ENCODE data around the gene NPB. TPM values are rescaled to one million over a fixed set of nuclear protein-coding genes. Genes with fewer than 3 reads are reported as not detected.

The NPB gene
- 0.13 TPM in 1 of 2 replicates, not detected in the other for total RNA-seq

DNA sequence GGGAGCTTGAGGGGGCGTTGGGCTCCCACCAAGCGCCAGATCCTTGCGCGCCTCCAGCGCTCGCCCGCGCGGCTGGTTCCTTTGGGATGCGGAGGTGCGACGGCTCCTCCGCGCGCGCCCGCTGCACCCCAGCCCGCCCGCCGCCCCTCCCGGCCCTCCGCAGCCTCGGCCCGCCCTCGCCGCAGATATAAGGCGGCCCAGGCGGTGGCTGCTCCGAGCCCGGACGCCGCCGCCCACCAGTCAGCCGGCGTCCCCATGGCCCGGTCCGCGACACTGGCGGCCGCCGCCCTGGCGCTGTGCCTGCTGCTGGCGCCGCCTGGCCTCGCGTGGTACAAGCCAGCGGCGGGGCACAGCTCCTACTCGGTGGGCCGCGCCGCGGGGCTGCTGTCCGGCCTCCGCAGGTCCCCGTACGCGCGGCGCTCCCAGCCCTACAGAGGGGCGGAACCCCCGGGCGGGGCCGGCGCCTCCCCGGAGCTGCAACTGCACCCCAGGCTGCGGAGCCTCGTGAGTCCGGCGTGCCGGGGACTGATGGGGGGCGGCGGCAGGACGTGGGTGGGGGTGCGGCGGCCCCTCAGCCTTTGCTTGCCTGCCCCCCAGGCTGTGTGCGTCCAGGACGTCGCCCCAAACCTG lies at the start of gene NPB:
TSS of gene NPB (plus strand) at position 216 of the 630 bp plus-strand sequence. CDS start at position 256, 40 bp downstream.
- peak in 1 of 2 donors; percentile 38 for DNase-seq (ENCODE audit: low read depth in 2 of 2)

DNA sequence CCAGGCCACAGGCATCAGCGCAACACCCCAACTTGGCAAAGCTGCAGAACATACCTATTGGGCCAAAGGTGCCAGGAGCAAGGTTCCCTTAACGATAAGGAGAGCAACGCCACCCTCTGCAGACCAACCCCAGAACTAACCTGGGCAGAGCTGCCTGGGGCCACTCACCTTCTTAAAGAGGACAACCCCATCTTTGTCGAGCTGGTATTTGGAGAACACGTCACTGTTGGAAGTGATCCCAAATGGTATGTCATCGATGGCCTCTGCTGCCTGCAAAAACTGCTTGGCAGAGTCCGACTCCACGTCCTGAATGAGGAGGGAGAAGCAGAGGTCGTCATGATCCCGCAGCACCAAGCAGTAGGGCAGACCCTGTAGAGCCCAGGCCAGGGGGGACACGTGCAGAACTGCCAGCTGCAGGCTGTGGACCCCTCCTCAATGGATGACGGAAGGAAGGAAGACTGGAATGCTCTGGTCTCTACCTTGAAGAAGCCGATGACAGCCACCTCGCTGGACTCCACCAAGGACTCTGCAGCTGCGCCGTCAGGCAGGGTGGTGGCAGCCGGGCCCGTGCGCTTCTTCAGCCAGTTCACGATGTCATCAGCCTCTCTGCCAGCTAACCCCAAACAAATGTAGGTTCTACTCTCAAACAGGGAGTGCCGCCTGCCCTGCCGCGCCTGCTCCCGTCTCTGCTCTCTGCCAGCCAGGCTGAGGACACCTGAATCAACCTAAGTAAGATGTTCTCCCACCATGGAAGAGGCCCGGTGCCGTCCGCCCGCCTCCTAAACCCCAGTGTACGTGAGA lies 46.9 kb upstream of the NPB start:
- no peak for DNase-seq (ENCODE audit: low read depth in 2 of 2)

DNA sequence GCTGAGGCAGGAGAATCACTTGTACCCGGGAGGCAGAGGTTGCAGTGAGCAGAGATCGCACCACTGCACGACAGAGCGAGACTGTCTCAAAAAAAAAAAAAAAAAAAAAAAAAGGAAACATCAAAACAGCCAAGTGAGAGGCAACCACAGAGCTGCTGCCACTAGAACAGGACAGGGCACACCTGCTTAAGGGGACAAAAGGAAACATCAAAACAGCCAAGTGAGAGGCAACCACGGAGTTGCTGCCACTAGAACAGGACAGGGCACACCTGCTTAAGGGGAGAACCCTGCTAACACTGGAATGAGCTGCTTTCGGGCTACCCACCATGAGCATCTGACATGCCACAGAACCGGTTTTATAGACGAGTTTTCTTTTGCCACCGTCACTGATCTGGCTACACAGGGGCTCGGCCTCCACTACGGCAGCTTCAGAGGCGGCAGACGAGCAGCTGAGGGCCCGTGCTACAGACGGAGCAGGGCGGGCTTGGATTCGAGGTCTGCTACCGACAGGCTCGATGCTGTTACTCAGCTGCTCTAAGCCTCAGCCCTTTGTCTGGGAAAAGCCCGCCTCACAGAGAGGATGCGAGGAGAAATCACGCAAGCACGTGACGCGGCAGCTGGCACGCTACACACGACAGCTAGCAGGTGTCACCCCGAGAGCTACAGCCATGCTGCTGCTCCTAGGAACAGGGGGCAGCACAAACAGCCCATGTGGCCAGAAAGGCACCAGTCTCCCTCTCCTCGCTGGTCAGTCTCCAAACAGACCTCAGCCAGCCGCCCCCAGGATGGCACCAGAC lies 43.7 kb upstream of the NPB start:
- DNase-seq (ENCODE audit: low read depth in 2 of 2) = no peak

DNA sequence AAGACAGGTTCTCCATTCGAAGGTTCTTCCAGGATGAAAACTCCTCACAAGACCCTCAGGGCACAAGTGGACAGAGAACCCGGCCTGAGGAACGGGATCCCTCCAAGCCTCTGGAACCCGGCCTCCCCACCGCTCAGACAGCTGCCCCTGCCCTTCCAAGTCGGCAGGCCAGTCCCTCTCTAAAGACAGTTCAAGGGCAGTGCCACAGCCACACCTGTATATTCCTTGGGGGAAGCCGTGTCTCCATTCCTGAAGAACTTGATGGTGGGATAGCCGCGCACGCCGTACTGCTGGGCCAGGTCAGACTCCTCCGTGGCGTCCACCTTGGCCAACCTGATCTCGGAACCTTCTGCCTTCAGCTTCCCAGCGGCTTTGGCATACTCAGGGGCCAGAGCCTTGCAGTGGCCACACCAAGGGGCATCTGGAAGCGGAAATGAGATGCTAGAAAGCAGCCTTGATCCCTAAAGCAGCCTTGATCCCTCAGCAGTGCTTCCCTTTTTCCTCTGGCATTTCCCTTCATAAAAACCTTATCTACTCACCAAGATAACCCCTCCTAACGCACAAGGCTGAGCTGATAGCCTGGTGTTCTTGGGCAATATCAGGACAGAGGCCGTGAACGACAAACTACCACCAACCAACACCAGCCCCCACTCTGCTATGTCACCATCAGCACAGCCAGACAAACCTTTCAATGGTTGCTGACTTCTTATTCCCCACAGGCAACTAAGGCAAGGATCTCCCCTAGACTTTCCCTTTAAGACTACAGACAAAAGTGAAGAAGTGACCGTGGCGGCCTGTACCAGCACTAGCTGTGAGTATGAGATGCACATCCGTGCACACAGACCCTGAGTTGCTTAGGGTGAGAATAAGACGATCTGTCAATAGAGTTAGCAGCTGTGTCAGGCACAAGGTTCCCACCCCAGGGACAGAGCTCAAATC lies 42.8 kb upstream of the NPB start:
- DNase-seq (ENCODE audit: low read depth in 2 of 2) = peak in 1 of 2 donors; percentile 34

GRCh38 chr17:81859906-81860755 lies 41.9 kb upstream of the NPB start, which contains the start of gene P4HB:
TSS of gene P4HB (minus strand) at chr17:81860535. CDS start at chr17:81860471, 64 bp downstream.
- peak in 1 of 2 donors; percentile 41 for DNase-seq (ENCODE audit: low read depth in 2 of 2)

DNA sequence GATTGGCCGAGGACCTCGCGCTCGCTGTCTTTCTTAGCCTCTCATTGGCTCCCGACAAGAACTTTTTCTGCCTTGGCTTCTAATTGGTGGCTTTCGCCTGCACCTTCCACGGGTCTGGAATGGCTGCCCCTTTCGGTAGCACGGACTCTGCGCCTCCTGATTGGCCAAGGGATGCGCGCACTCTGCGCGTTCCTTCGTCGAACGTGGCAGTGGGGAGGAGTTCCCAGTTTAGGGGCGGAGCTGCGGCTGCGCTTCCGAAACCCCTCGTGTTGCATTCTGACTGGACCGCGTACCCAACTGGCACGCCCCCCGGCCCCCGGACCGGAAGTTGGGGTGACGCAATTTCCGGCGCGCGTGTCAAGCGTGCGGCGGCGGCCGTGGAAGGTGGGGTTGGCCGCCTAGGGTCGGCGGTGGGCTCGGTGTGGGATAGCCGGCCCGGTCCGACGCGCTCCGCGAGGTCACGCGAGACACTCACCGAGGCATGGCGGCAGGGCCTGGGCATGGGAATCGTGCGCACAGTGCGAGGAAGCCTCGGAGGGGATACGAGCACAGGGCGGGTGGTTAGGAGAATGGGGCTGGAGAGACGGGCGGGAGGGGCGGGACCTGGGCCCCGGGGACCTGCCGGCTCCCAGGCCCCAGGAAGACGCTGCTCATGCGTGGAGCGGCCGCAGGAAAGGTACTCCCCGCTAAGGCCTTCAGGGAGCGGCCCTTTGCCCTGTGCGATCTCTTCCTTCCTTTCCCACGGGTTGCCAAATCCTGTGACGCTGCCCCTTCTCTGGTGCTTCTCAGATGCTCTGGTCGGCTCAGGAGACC lies 41.1 kb upstream of the NPB start:
- DNase-seq (ENCODE audit: low read depth in 2 of 2) = peak; percentile 100

GRCh38 chr17:81863123-81863675 lies 38.8 kb upstream of the NPB start:
- peak in 1 of 2 donors; percentile 46 for DNase-seq (ENCODE audit: low read depth in 2 of 2)

DNA sequence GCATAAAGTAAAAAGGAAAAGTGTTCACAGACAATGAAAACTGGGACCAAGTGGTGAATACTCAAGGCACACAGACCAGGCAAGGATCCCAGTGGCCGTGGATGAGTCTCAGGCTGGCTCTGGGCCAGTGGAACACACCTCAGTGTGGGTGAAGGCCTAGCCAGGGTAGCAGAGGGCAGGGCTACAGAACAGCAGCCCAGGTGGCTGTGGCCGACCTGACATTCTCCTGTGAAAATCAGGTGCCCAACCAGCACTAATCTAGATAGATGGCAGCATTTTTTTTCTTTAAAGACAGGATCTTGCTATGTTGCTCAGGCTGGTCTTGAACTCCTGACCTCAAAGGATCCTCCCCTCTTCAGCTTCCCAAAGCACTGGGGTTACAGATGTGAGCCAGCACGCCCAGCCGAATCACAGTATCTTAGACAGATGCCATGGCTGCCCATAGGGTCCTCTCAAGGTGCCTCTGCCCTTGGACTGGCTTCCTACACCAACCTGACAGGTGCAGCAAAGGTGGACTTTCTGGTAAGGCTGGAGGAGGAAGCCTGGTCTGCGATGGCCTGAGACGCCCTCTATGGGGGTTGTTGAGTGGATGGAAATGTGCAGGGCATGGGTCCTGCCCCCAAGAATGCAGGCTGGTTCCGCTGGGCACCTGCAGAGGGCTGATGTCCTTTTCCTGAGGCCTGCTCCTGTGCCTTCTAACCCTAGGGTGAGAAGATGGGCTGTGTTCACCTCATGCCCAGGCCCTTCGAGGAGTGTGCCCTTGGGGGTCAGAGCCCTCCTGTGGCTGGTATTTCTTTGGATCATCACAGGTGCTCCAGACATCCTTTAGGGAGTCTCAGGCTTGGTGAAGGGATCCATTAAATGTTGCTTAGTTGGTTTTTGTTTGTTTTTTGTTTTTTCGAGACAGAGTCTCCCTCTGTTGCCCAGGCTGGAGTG lies 37.9 kb upstream of the NPB start:
- no peak for DNase-seq (ENCODE audit: low read depth in 2 of 2)

DNA sequence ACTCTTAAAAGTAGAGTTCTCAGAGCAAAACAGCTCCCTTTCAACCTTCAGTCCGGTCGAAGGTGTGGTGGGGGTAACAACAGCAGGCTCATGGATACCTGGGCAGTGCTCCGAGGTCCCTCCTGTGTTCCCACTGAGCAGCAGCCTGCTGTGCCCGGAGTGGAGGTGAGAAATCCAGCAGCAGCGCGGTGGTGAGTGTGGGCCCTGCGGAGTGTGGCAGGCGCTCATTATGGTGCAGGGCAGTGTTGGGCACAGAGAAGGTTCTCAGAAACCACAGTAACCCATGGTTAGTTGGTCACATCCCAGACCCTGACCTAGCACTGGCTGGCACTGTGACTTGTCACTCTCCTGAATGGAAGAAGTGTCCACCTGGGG lies 36.7 kb upstream of the NPB start:
- no peak for DNase-seq (ENCODE audit: low read depth in 2 of 2)

DNA sequence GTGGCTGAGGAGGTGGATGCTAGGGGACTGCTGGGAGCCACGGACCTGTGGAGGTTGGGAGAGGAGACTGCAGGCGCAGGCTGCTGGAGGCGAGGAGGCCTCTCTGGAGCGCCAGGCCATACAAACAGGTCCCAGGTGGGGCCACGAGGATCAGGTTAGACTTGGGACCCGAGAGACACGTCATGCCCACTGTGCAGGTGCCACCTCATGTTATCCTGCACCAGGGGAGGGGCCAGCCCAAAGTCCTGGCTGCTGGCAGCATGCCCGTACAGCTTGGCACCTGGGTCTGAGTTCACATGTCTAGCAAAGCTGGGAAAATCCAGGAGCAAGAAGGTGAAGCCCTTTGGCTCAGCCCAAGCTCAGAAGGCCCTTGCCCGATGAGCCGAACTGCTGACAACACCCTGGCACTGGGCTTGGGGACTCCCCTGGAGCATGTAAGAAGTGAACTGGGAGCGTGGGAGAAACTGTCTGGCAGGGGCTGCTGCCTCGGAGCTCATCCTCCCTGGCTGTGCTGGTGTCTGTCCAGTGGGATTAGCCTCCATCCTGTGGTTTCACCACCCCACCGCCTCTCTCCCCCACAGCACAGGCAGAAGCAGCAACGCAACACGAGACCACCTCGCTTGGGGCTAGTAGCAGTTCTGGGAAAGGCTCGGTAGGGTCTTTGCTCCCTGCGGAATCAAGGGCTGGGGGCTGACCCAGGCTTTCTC lies 36.2 kb upstream of the NPB start:
- DNase-seq (ENCODE audit: low read depth in 2 of 2) = peak in 1 of 2 donors; percentile 33

GRCh38 chr17:81866440-81867169 lies 35.4 kb upstream of the NPB start:
- no peak for DNase-seq (ENCODE audit: low read depth in 2 of 2)

DNA sequence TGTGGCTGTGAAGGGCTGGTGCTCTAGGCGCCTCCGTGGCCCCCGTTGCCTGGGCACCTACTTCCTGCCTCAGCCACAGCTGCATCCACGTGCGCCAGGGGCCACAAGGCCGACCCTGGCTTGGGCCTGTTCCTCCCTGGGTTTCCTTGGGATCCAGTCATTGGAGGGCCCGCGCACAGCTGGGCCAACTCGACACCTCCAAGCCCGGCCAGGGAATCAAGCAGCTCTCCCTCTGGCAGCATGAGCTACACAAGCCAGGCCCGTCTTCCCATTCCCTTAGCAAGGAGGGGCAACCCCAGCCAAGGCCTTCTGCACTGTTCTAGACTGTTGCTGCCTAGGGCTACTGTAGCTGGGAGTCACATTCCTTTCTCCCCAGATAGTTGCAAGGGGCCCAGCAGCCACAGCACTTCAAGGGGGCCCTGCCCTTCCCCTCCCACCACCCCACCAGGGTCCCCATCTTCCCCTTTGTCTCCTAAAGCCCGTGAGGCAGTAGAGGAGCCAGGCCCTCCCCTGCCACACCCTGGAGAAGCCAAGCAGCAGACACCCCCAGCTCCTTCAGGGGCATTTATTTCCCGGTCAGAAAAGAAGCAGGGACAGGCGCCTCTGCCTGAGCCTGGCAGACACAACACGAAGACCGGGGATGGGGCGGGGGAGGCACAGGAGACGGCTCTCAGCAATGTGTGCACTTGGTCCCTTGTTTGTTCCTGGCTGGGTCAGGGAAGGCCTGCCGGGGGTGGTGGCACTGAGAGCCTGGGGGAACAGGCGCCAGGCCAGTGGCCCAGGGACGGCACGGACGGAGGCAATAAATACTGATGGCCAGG lies 34.7 kb upstream of the NPB start:
- DNase-seq (ENCODE audit: low read depth in 2 of 2) = peak in 1 of 2 donors; percentile 27

DNA sequence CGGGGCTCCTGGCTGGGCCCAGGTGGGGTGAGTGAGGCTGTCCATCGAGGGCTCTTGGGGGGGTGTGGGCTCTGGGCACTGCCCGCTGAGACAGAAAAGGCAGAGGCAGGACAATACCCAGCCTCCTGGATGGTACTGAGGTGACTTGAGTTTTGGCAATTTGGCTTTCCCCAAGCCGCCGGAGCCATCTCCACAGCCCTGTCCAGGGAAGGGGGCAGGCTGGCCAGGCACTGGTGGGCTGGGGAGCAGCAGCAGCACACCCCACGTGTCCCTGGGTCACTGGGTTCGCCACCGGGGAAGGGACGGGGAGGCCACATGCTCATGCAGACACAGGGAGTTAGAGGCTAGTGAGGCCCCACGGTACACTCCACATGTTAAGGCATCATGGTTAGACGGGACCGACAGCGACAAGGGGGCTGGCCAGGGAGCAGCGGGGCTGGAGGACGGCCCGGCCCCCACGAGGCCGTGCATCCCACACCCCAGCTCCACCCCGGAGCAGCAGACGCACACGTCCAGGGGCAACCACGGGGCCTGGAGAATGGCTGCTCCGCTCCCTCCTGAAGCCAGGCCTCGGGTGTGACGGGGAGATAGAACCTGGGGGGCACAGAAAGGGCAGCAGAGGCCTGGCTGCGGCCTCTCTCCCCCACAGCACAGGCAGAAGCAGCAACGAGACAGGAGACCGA lies 33.9 kb upstream of the NPB start:
- DNase-seq (ENCODE audit: low read depth in 2 of 2) = no peak

DNA sequence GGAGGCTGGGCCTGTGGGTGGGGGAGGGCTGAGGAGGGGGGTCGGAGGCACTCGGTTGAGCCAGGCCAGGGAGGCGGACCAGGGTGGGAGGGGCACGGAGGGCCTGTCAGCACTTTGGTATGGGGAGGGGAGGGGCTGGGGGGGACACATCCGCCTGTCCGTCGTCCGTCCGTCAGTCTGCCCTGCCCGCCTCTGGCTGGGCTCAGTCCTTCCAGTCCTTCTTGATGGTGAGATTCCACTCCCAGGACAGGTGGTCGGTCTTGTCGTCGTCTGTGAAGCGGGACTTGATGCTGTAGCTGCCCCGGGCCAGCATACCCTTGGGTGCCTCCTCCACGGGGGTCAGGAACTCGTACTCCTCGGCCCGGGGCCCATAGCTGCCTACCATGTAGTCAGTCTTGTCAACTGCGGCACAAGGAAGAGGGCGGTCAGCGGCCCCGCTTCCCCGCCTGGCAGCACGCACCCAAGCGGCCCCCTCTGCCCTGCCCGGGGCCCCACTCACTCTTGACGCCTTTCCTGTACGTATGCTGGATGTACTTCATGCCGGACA lies 33.3 kb upstream of the NPB start:
- DNase-seq (ENCODE audit: low read depth in 2 of 2) = peak in 1 of 2 donors; percentile 40

All from dermis microvascular lymphatic vessel endothelial cell (primary cell).